Mesenchymal stem cell (in vitro differentiated cells and primary cell): ENCODE data around the gene KIF1A.

Experiments
- DNase-seq: peaks from one replicate; pipeline ENCODE4 v3.0.0-alpha.2; 2013
- H2AFZ ChIP-seq: one replicate; pipeline ENCODE4 v1.6.1; 2013; ENCODE audit warnings: low read depth, mild to moderate bottlenecking, control low read depth, inconsistent platforms, low read length, moderate library complexity
- H2AK5ac ChIP-seq: 2 replicates; pipeline ENCODE4 v1.6.1; 2013; ENCODE audit warnings: low read length, moderate library complexity, mild to moderate bottlenecking, inconsistent platforms; ENCODE audit not compliant: severe bottlenecking
- H2BK120ac ChIP-seq: one replicate; pipeline ENCODE4 v1.6.1; 2013; ENCODE audit warnings: low read depth, mild to moderate bottlenecking, inconsistent platforms, low read length, moderate library complexity
- H2BK12ac ChIP-seq, 2 experiments: one replicate each; pipeline ENCODE4 v1.6.1; 2013; ENCODE audit warnings: inconsistent platforms in 2 of 2, low read length in 2 of 2, mild to moderate bottlenecking in 2 of 2, moderate library complexity in 2 of 2, control low read depth in 1 of 2
- H2BK15ac ChIP-seq: one replicate; pipeline ENCODE4 v1.6.1; 2013; ENCODE audit warnings: mild to moderate bottlenecking, low read depth, inconsistent platforms; ENCODE audit not compliant: poor library complexity, severe bottlenecking
- H2BK5ac ChIP-seq: 2 replicates; pipeline ENCODE4 v1.6.1; 2013; ENCODE audit warnings: low read depth, mild to moderate bottlenecking, low read length, control low read depth, inconsistent platforms; ENCODE audit not compliant: poor library complexity, severe bottlenecking
- H3K14ac ChIP-seq, 2 experiments: one replicate each; pipeline ENCODE4 v1.6.1; 2013; ENCODE audit warnings: inconsistent platforms in 2 of 2, low read length in 2 of 2, control low read depth in 1 of 2, mild to moderate bottlenecking in 1 of 2, moderate library complexity in 1 of 2
- H3K18ac ChIP-seq, 2 experiments: one replicate each; pipeline ENCODE4 v1.6.1; 2013; ENCODE audit warnings: inconsistent platforms in 2 of 2, low read length in 2 of 2, control low read depth in 1 of 2, low read depth in 1 of 2, mild to moderate bottlenecking in 1 of 2
- H3K23ac ChIP-seq, 2 experiments: one replicate each; pipeline ENCODE4 v1.6.1; 2013; ENCODE audit warnings: inconsistent platforms in 2 of 2, low read length in 2 of 2, mild to moderate bottlenecking in 2 of 2, moderate library complexity in 2 of 2, control low read depth in 1 of 2
- H3K27ac ChIP-seq: 2 replicates; pipeline ENCODE4 v1.5.1; 2013; ENCODE audit warnings: mild to moderate bottlenecking, moderate library complexity, low read length, control low read depth, inconsistent platforms; ENCODE audit not compliant: poor library complexity, severe bottlenecking
- H3K27me3 ChIP-seq, 2 experiments: 2 replicates each; pipeline versions ENCODE4 v1.6.1 to v1.7.0; 2013; ENCODE audit warnings: low read length in 2 of 2, mild to moderate bottlenecking in 2 of 2, moderate library complexity in 2 of 2, control low read depth in 1 of 2, inconsistent platforms in 1 of 2; ENCODE audit not compliant: control insufficient read depth in 1 of 2, insufficient read depth in 1 of 2
- H3K36me3 ChIP-seq, 2 experiments: 2 replicates each; pipeline versions ENCODE4 v1.6.1 to v1.7.0; 2013; ENCODE audit warnings: low read length in 2 of 2, control low read depth in 1 of 2, inconsistent platforms in 1 of 2, low read depth in 1 of 2, mild to moderate bottlenecking in 1 of 2; ENCODE audit not compliant: insufficient read depth in 2 of 2, control insufficient read depth in 1 of 2
- H3K4ac ChIP-seq, 2 experiments: one replicate each; pipeline ENCODE4 v1.6.1; 2013; ENCODE audit warnings: inconsistent platforms in 2 of 2, low read length in 2 of 2, mild to moderate bottlenecking in 2 of 2, moderate library complexity in 2 of 2, control low read depth in 1 of 2, low read depth in 1 of 2
- H3K4me1 ChIP-seq: 2 replicates; pipeline ENCODE4 v1.6.1; 2013; ENCODE audit warnings: low read depth, low read length, control low read depth; ENCODE audit not compliant: control insufficient read depth, insufficient read depth
- H3K4me2 ChIP-seq: 2 replicates; pipeline ENCODE4 v1.6.1; 2013; ENCODE audit warnings: low read length, mild to moderate bottlenecking, inconsistent platforms; ENCODE audit not compliant: poor library complexity, severe bottlenecking
- H3K4me3 ChIP-seq, 2 experiments: 2 replicates each; pipeline versions ENCODE4 v1.5.1 to v1.7.0; 2013; ENCODE audit warnings: low read length in 2 of 2, mild to moderate bottlenecking in 2 of 2, control low read depth in 1 of 2, low read depth in 1 of 2; ENCODE audit not compliant: insufficient read depth in 1 of 2
- H3K79me1 ChIP-seq: replicated peaks from 2 replicates; pipeline ENCODE4 v1.6.1; 2013; ENCODE audit warnings: mild to moderate bottlenecking, control low read depth, low read length, inconsistent platforms; ENCODE audit not compliant: poor library complexity, severe bottlenecking
- H3K9ac ChIP-seq: 2 replicates; pipeline ENCODE4 v1.7.0; 2013; ENCODE audit warnings: mild to moderate bottlenecking, low read length, moderate library complexity
- H3K9me3 ChIP-seq: 2 replicates; pipeline ENCODE4 v1.7.0; 2013; ENCODE audit warnings: mild to moderate bottlenecking, low read length; ENCODE audit not compliant: control insufficient read depth
- H4K8ac ChIP-seq: one replicate; pipeline ENCODE4 v1.6.1; 2013; ENCODE audit warnings: inconsistent platforms, mild to moderate bottlenecking, low read length, moderate library complexity
- H4K91ac ChIP-seq: one replicate; pipeline ENCODE4 v1.6.1; 2013; ENCODE audit warnings: mild to moderate bottlenecking, low read length, inconsistent platforms
- WGBS: methylation state at CpG from one replicate; pipeline ENCODE4 v1.1.7; 2013; ENCODE audit warnings: mixed read lengths; 5-methylcytosine and 5-hydroxymethylcytosine counted together

Gene KIF1A

DNA sequence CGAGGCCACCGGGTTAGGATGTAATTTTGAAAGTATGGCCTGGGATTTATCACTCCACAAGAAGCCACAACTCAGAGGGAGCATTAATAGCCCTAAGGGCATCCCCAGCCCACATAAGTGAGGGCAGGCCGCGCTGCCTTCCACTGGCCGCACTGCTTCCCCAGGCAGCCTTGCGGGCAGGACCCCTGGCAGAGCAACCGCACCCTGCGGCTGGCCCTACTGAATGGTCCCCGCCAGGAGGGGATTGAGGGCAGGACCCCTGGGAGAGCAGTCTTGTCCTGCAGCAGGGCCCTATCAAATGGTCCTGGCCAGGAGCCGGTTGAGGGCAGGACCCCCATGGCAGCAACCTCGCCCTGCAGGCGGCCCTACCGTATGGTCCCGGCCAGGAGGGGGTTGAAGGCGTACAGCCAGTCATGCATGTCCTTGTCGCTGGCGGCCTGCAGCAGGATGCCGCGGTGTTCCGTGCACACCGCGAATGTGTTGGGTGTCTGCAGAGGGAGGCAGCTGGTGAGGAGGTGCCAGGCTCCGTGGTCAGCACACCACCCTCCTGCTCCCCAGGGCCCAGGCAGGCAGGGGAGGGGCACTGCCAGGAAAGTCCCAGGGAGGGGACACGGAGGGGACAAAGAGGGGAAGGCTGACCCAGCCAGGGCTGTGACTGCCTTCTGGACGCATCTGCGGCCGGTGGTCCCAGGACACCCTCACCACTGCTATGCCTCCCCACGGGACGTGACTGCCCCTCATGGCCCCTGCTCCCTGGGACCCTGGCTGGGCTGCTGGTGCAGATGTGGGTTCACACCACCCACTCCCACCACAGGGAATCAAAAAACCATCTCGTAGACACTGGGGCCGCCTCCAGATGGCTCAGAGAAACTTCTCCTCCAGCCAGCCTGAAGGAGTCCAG is 102.1 kb downstream of the KIF1A start:
- H3K9ac ChIP-seq = no peak overlapping the region
- H3K23ac ChIP-seq = no peak overlapping the region
- H3K4me3 ChIP-seq = no peak overlapping the region
- no peaks in the 10 kb centered on the region for H3K4me1 ChIP-seq
- 94% methylated on average over 29 of the region's 31 CpGs for WGBS
- H2AK5ac ChIP-seq = no peak overlapping the region
- no peak overlapping the region for H3K18ac ChIP-seq
- H3K79me1 ChIP-seq = no peaks in the 10 kb centered on the region
- H4K91ac ChIP-seq = no peak overlapping the region
- no peak overlapping the region for H4K8ac ChIP-seq
- H2AFZ ChIP-seq = no peak overlapping the region
- H2BK5ac ChIP-seq = no peak overlapping the region
- H3K4ac ChIP-seq = no peak overlapping the region
- no peak overlapping the region for H2BK15ac ChIP-seq
- H3K14ac ChIP-seq = no peak overlapping the region
- H3K9me3 ChIP-seq = no peaks in the 10 kb centered on the region
- H3K36me3 ChIP-seq = no peaks in the 10 kb centered on the region
- DNase-seq = no peak
- H2BK120ac ChIP-seq = no peak overlapping the region
- no peak overlapping the region for H2BK12ac ChIP-seq
- no peak overlapping the region for H3K27ac ChIP-seq
- no peak overlapping the region for H3K4me2 ChIP-seq
- H3K27me3 ChIP-seq = peaks cover 6 to 79% of the 10 kb centered on the region in 2 experiments

DNA sequence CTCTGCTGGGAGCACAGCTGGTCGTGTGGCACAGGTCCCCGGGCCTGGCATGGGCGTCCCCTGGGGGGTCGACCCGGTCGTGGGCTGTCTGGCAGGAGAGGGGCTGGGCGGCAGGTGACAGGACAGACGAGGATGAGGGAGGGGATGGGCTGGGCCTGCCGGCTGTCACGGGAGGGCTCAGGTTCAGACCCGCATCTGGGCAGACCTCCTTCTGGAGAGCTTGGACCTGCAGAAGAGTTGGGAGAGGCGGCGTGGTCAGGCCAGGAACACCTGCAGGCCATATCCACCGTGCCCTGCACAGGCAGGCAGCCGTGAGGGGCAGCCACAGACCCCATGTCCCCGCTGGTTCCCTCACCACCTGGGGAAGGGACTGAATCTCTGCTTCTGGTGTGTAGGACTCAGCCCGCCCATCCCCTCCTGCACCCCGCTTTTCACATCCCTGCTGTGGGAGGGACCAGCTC is 102.8 kb downstream of the KIF1A start:
- Histone ChIP-seq H3K27me3 (peaks cover 6 to 81% of the 10 kb centered on the region in 2 experiments), H2AK5ac (no peak overlapping the region), H2BK12ac (no peak overlapping the region), H3K18ac (no peak overlapping the region), H3K14ac (no peak overlapping the region), H3K4me1 (no peaks in the 10 kb centered on the region), H2BK5ac (no peak overlapping the region), H3K27ac (no peak overlapping the region), H2BK15ac (no peak overlapping the region), H3K9ac (no peak overlapping the region), H3K4me3 (no peak overlapping the region), H4K91ac (no peak overlapping the region), H3K4ac (no peak overlapping the region), H3K4me2 (no peak overlapping the region), H3K23ac (no peak overlapping the region), H3K36me3 (no peaks in the 10 kb centered on the region), H2BK120ac (no peak overlapping the region), H4K8ac (no peak overlapping the region), H3K9me3 (no peaks in the 10 kb centered on the region), H2AFZ (no peak overlapping the region), H3K79me1 (no peaks in the 10 kb centered on the region)
- 87% methylated on average over 16 of the region's 18 CpGs for WGBS
- no peak for DNase-seq

DNA sequence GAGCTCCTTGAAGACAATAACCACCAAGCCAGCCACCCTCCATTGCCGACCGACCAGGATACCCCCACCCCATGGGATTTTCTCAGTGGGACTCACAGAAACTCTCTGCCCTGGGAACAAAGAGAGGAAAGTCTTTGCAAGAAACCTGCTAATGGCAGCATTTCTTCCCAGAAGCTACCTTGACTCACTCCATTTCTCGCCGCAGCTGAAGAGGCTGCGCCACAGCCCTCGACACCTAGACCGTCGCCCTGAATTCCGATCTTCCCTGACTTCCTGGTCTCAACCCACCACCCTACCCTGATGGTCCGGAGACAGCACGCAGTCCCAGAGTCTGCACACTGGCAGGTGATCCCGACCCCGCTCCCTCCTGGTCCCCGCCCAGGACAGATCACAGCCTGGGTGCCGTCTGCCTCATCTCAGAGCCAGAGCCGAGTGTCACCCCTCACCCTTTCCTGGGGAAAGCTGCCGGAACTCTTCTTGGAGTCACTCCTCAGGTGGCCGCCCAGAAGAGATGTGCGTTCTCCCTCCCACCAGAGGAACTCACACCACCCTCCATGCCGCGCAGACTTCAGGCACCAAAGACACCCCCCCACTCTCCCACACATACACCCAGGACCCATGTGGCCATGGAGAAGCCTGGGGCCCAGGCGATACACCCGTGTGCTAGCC is 103.8 kb downstream of the KIF1A start:
- Histone ChIP-seq H4K8ac (no peak overlapping the region), H4K91ac (no peak overlapping the region), H3K18ac (no peak overlapping the region), H3K4me3 (no peak overlapping the region), H3K4ac (no peak overlapping the region), H3K27me3 (peaks cover 10 to 81% of the 10 kb centered on the region in 2 experiments), H2BK120ac (no peak overlapping the region), H3K36me3 (no peaks in the 10 kb centered on the region), H2BK15ac (no peak overlapping the region), H2BK5ac (no peak overlapping the region), H3K9me3 (no peaks in the 10 kb centered on the region), H3K9ac (no peak overlapping the region), H2AFZ (no peak overlapping the region), H3K79me1 (no peaks in the 10 kb centered on the region), H2BK12ac (no peak overlapping the region), H3K23ac (no peak overlapping the region), H3K4me2 (no peak overlapping the region), H3K4me1 (no peaks in the 10 kb centered on the region), H3K14ac (no peak overlapping the region), H3K27ac (no peak overlapping the region), H2AK5ac (no peak overlapping the region)
- 88% methylated on average over 23 of the region's 23 CpGs for WGBS
- no peak for DNase-seq
